Esophagus squamous epithelium (tissue), 4 donors: Measurements from ENCODE around the gene RBFOX1.

Experiments
- POLR2A ChIP-seq, 4 donors: fragments of 450-650 bp; IDR thresholded peaks; one replicate each; pipeline ENCODE4 v1.6.1; 2017; ENCODE audit warnings: antibody characterized with exemption in 4 of 4, mild to moderate bottlenecking in 4 of 4, moderate library complexity in 3 of 4
- TF ChIP-seq, protein P1 (sequence below), 6 experiments: fragments of 450-650 bp in 4 of 6; fragments of 200-600 bp in 2 of 6; sonication (generic) in 2 of 6; IDR thresholded peaks; one replicate each; pipeline ENCODE4 v1.5.1; 2016 to 2019; ENCODE audit warnings: antibody characterized with exemption in 6 of 6, mild to moderate bottlenecking in 4 of 6, moderate library complexity in 4 of 6

DNA sequence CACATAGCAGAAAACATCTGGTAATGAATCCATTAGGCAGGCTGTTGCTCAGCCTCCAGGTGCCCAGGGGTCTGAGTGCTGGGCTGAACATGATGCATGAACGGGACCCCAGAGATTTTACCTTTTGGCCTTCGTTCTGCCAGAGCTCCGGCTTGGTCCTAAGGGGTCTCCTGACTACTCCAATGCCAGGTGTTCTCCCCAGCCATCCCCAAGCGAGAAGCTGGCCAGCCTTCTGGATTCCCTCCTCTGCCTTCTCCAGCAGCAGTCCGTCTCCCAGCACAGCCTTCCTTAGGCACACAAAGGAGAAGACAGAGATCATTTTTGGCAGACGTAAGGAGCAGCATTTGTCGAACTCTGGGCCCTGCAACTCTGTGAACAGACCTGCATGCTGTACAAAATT lies 109.4 kb downstream of the RBFOX1 start:
- TF ChIP-seq, protein P1, sequence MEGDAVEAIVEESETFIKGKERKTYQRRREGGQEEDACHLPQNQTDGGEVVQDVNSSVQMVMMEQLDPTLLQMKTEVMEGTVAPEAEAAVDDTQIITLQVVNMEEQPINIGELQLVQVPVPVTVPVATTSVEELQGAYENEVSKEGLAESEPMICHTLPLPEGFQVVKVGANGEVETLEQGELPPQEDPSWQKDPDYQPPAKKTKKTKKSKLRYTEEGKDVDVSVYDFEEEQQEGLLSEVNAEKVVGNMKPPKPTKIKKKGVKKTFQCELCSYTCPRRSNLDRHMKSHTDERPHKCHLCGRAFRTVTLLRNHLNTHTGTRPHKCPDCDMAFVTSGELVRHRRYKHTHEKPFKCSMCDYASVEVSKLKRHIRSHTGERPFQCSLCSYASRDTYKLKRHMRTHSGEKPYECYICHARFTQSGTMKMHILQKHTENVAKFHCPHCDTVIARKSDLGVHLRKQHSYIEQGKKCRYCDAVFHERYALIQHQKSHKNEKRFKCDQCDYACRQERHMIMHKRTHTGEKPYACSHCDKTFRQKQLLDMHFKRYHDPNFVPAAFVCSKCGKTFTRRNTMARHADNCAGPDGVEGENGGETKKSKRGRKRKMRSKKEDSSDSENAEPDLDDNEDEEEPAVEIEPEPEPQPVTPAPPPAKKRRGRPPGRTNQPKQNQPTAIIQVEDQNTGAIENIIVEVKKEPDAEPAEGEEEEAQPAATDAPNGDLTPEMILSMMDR (IDR thresholded peaks at IDR 0.05) = no peak
- TF ChIP-seq POLR2A (IDR thresholded peaks at IDR 0.05) = no peak
